Medulla oblongata (tissue), 1 donor: ENCODE data around the gene NLGN2.

Source experiments
- DNase-seq: peaks from one replicate; pipeline ENCODE4 v3.0.0-alpha.2; 2015; ENCODE audit errors: extremely low spot score

Gene NLGN2

DNA sequence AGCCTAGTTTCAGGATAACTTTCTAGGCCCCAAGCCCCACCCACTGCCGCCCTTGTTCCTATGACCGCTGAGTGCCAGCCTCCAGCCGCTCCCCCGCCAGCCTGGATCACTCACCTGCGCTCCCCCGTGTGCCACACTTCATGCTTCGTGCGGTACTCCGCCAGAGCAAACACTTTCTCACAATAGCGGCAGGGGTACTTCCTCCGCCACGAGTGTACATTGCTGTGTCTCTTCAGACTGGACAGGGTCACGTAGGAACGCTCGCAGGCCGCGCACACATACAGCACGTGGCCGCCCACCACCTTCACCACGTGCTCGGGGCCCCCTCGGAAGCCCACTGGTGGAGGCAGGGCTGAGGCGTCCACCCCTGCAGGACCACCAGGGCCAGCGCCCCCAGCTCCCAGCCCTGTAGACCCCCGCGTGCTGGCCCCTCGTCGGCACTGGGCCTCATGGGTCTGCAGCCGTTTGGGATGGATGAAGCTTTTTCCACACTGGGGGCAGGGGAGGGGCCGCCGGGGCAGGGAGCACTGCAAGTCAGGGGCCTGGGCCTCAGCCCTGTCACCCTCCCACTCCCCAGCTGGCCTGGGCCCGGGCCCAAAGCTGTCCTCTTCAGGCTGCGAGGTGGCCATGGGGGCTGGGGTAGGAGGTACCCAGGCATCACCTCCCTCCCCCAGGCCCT, 58.1 kb downstream of the NLGN2 start:
- no peak for DNase-seq

GRCh38 chr17:7466318-7466638, 58.6 kb downstream of the NLGN2 start:
- DNase-seq, result no peak

- DNase-seq, result no peak
Observed at GRCh38 chr17:7466639-7467341, 59.1 kb downstream of the NLGN2 start.

- DNase-seq, result no peak
Observed at GRCh38 chr17:7467498-7467897, 59.9 kb downstream of the NLGN2 start.

- no peak for DNase-seq
Observed at GRCh38 chr17:7468290-7468689, 60.6 kb downstream of the NLGN2 start.

- no peak for DNase-seq
Observed at GRCh38 chr17:7468804-7469389, 61.3 kb downstream of the NLGN2 start.
